Heart left ventricle (tissue), 13 donors: ENCODE results near the gene CATSPERZ.

Experiments used
- CTCF ChIP-seq, 12 donors: fragments of 200-600 bp; sonication (generic) in 4 of 12; IDR thresholded peaks; one replicate each; pipeline versions ENCODE4 v1.5.0 to v1.8.0; 2018 to 2022; ENCODE audit warnings: antibody characterized with exemption in 12 of 12, mild to moderate bottlenecking in 5 of 12
- POLR2A ChIP-seq, 2 donors: fragments of 450-650 bp; IDR thresholded peaks; one replicate each; pipeline ENCODE4 v1.6.1; 2017; ENCODE audit warnings: antibody characterized with exemption in 2 of 2, mild to moderate bottlenecking in 2 of 2, moderate library complexity in 2 of 2
- donor health status: ischemic (EF 13 %, LVEDD 7.1; RV severe dilation, severe dysfunction).
- donor health status: DM: no; HTN: yes; CAD: no.
- donor health status: DM: no; HTN: no; CAD: no.
- donor health status: ischemic (EF 25% LVEDD 6.9; RV normal size, moderate dysfunction).
- donor health status: ischemic (EF 25% LVEDD 5.7; RV mildly dilated, moderate dysfunction).
- donor health status: ischemic (EF 35%, LVEDD 5.7; RV mildly dilated, moderate dysfunction).
- donor health status: nonischemic (EF 11% LVEDD 7.7; RV severe dilation, severe dysfunction).
- donor health status: DM: yes; HTN: yes; CAD: no.
- donor health status: PGD.
- donor health status: ischemic (EF 29% LVEDD 5.4; RV normal size, mild dysfunction).
- donor health status: nonischemic (EF 23%, LVEDD 6.1; RV moderate dilation, normal function).

GRCh38 chr11:64321026-64321425 is 20.9 kb downstream of the CATSPERZ start:
- TF ChIP-seq POLR2A (IDR thresholded peaks at IDR 0.05) (no peak), CTCF (IDR thresholded peaks at IDR 0.05) (no peak)
